Prostate gland (tissue), 2 donors: ENCODE results near the gene SFRP5. TPM values are rescaled to one million over a fixed set of nuclear protein-coding genes. Genes with fewer than 3 reads are reported as not detected.

ENCODE experiments used
- DNase-seq: peaks from one replicate; pipeline ENCODE4 v3.0.0-alpha.2; 2019; ENCODE audit warnings: low spot score
- H3K27ac ChIP-seq, 2 donors: fragments of 200-600 bp; sonication (generic); 2 replicates each; pipeline ENCODE4 v1.5.1; 2017 to 2019
- H3K27me3 ChIP-seq: fragments of 200-600 bp; sonication (generic); replicated peaks from 2 replicates; pipeline ENCODE4 v1.5.1; 2019; ENCODE audit not compliant: insufficient read depth
- H3K36me3 ChIP-seq, 2 donors: fragments of 200-600 bp; sonication (generic); 1 replicate in 1 of 2; 2 replicates in 1 of 2; pipeline versions ENCODE4 v1.5.1 to v1.8.1; 2017 to 2019
- H3K4me1 ChIP-seq: fragments of 200-600 bp; sonication (generic); replicated peaks from 2 replicates; pipeline ENCODE4 v1.5.1; 2019
- H3K4me3 ChIP-seq, 2 donors: fragments of 200-600 bp; sonication (generic); 2 replicates each; pipeline ENCODE4 v1.5.1; 2017 to 2019
- H3K9me3 ChIP-seq: fragments of 200-600 bp; sonication (generic); 2 replicates; pipeline ENCODE4 v1.5.1; 2017
- CTCF ChIP-seq, 4 experiments: fragments of 200-600 bp in 2 of 4; fragments of 450-650 bp in 2 of 4; sonication (generic) in 2 of 4; IDR thresholded peaks; 1 replicate in 3 of 4; 2 replicates in 1 of 4; pipeline ENCODE4 v1.5.1; 2016 to 2019; ENCODE audit warnings: antibody characterized with exemption in 4 of 4, mild to moderate bottlenecking in 2 of 4, moderate library complexity in 2 of 4
- POLR2A ChIP-seq: fragments of 450-650 bp; IDR thresholded peaks from one replicate; pipeline ENCODE4 v1.6.1; 2016; ENCODE audit warnings: antibody characterized with exemption, mild to moderate bottlenecking
- POLR2AphosphoS5 ChIP-seq: sonication (generic); formaldehyde crosslinking; IDR thresholded peaks from one replicate; pipeline ENCODE4 v1.6.1; 2017; ENCODE audit warnings: antibody characterized with exemption
- WGBS: methylation state at CpG from one replicate; pipeline ENCODE4 v1.1.5; 2018; 5-methylcytosine and 5-hydroxymethylcytosine counted together
- intact Hi-C: fragments of 100-400 bp; cut with DNase I; formaldehyde crosslinking; loops from one replicate; pipeline ENCODE4 v1.14.2; 2022
- total RNA-seq, 2 donors: library from RNA; depleted of rRNA; stranded (reverse); fragments of >200 nt; gene quantifications; one replicate each; pipeline ENCODE4 v1.1.0, GENCODE V29; 2016

SFRP5 gene
- total RNA-seq, 2 donors from 2014 or later, result 0.23 to 3.2 TPM

DNA sequence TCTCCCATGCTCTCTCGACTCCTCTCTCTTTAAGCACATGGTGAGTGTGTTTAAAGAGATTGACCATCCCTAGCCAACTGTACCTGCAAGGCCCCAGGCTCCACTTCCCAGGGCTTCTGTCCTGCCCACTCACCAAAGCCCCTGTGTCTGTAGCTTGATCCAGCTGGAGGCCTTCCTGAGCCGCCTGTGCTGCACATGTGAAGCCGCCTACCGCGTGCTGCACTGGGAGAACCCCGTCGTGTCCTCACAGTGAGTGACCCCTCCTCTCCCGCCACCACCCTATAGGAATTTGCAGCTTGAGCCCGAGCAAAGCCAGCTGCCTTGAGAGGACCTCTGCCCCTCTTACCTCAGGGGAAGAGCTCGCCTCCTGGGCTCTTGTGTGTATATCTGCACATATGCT, 23.7 kb downstream of the SFRP5 start:
- intact Hi-C loops, result no loop called here

DNA sequence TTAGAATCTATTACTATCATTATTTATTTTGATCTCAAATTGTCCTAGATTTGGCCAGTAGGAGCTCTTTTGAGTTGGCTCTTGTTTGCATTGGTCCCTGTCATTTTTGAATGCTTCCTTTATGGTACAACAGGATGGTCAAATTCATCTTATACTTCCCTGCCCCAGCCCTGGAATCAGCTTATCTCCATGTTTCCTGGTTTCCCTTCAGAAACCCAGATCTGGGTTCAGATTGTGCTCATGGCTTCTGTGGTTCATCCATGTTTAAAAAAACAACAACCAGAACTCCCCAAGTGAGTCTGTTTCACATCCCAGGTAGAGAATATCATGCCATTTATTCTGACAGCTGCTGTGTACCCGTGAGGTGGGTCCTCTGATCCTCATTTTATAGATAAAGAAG, 24.2 kb downstream of the SFRP5 start:
- WGBS, result 88% methylated on average over 1 of the region's 1 CpG
- H3K27ac ChIP-seq, result no peak overlapping the region
- intact Hi-C loops, result no loop called here
- H3K4me1 ChIP-seq, result no peaks in the 10 kb centered on the region
- no peak overlapping the region for H3K4me3 ChIP-seq
- TF ChIP-seq POLR2AphosphoS5, result no peak
- TF ChIP-seq CTCF (IDR thresholded peaks at IDR 0.05), result no peak
- TF ChIP-seq POLR2A, result no peak
- no peak for DNase-seq
- no peaks in the 10 kb centered on the region for H3K27me3 ChIP-seq
- H3K36me3 ChIP-seq, result peaks cover 7 to 12% of the 10 kb centered on the region in 2 donors
- H3K9me3 ChIP-seq, result no peaks in the 10 kb centered on the region

More for the DNA sequence above, 23.7 kb downstream of the SFRP5 start:
- H3K36me3 ChIP-seq, result peaks cover 12 to 18% of the 10 kb centered on the region in 2 donors
- WGBS, result 77% methylated on average over 10 of the region's 10 CpGs
- H3K27me3 ChIP-seq, result no peaks in the 10 kb centered on the region
- no peaks in the 10 kb centered on the region for H3K9me3 ChIP-seq
- no peaks in the 10 kb centered on the region for H3K4me1 ChIP-seq
- no peak for DNase-seq
- no peak overlapping the region for H3K27ac ChIP-seq
- no peak for TF ChIP-seq POLR2AphosphoS5
- no peak for TF ChIP-seq POLR2A
- no peak for TF ChIP-seq CTCF (IDR thresholded peaks at IDR 0.05)
- no peak overlapping the region for H3K4me3 ChIP-seq

GRCh38 chr10:97744405-97745035, 27.3 kb downstream of the SFRP5 start:
- DNase-seq, result no peak
- no peak for TF ChIP-seq POLR2AphosphoS5
- no peak for TF ChIP-seq POLR2A
- TF ChIP-seq CTCF (IDR thresholded peaks at IDR 0.05), result no peak
- Histone ChIP-seq H3K36me3 (peaks cover 0 to 4% of the 10 kb centered on the region in 2 donors), H3K9me3 (no peaks in the 10 kb centered on the region), H3K27ac (no peak overlapping the region), H3K4me1 (no peaks in the 10 kb centered on the region), H3K27me3 (no peaks in the 10 kb centered on the region), H3K4me3 (no peak overlapping the region)
- WGBS, result 93% methylated on average over 15 of the region's 15 CpGs
- intact Hi-C loops, result no loop called here

DNA sequence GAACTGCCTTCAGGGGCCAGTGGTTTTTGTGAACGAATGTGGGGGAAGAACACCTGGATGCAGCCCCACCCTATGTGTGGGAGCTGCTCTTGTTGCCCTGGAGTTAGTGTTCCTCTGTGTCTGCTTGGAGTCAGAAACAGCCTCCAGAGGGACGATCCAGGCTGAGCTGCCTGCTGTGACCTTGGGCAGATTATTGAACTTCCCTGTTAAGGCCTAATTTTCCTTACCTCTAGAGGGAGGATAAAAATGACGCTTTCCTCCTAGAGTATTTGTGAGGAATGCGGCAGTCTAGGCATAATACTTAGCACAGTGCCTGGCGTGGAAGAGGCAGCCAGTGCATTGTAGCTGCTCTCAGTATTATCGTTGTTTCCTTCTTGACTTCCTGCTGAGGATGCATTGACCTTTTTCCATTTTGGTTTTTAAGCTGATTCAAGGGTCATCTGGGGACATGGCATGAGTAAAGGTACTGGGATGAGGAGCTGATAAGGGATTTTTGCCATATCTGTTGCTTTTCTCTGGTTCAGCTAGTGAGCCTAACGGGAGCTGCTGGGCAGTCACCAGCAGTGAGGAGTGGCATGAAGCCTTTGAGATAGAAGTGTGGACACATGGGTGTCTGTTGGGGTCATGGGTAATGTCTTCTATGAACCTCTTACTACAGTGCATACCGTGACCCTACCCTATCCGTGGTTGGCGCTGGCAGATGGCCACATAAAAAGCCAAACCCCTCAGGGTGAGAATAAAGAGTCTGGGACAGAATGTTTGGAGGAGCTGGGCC, 28.4 kb downstream of the SFRP5 start:
- no peak for DNase-seq
- WGBS, result 81% methylated on average over 10 of the region's 10 CpGs
- H3K4me3 ChIP-seq, result no peak overlapping the region
- TF ChIP-seq POLR2AphosphoS5, result no peak
- no peak for TF ChIP-seq CTCF (IDR thresholded peaks at IDR 0.05)
- no peak for TF ChIP-seq POLR2A
- no peaks in the 10 kb centered on the region for H3K4me1 ChIP-seq
- no peaks in the 10 kb centered on the region for H3K27me3 ChIP-seq
- no peak overlapping the region for H3K27ac ChIP-seq
- intact Hi-C loops, result no loop called here
- no peaks in the 10 kb centered on the region for H3K9me3 ChIP-seq
- peaks cover 0 to 4% of the 10 kb centered on the region in 2 donors for H3K36me3 ChIP-seq

DNA sequence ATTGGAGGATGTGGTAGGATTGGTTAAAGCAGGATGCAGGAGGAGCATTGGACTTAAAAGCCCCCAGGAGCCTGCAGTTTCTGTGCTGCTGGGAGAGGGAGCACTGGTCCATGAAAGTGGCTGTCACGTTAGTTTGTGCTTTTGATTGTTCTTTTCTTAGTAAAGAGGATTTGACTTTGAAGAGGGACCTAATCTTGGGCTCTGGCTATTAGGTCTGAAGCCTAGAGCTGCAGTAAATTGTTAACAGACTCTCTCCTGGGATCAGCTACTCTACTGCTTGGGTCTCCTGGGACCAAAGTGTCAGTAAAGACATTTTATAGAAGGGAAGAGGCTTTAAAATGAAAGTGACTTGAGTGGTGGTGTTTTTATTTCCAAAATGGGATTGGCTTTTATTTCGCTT, 31.2 kb downstream of the SFRP5 start:
- WGBS, result 92% methylated on average over 2 of the region's 2 CpGs
- DNase-seq, result no peak
- Histone ChIP-seq H3K9me3 (no peaks in the 10 kb centered on the region), H3K36me3 (no peaks in the 10 kb centered on the region), H3K4me3 (no peak overlapping the region), H3K27me3 (no peaks in the 10 kb centered on the region), H3K4me1 (no peaks in the 10 kb centered on the region), H3K27ac (no peak overlapping the region)
- intact Hi-C loops, result no loop called here
- TF ChIP-seq POLR2A (no peak), CTCF (IDR thresholded peaks at IDR 0.05) (no peak), POLR2AphosphoS5 (no peak)
